IPS DF 19.7 (cell line): ENCODE results near the gene RUBCN.
"Not testable (repeated sequence)": the region's sequence is repeated elsewhere in the genome, so short reads cannot be mapped to it uniquely, and the experiment has no call there.

ENCODE experiments used
- DNase-seq: peaks from one replicate; pipeline ENCODE4 v3.0.0-alpha.2; 2013; ENCODE audit warnings: low read depth, low spot score

RUBCN gene

DNA sequence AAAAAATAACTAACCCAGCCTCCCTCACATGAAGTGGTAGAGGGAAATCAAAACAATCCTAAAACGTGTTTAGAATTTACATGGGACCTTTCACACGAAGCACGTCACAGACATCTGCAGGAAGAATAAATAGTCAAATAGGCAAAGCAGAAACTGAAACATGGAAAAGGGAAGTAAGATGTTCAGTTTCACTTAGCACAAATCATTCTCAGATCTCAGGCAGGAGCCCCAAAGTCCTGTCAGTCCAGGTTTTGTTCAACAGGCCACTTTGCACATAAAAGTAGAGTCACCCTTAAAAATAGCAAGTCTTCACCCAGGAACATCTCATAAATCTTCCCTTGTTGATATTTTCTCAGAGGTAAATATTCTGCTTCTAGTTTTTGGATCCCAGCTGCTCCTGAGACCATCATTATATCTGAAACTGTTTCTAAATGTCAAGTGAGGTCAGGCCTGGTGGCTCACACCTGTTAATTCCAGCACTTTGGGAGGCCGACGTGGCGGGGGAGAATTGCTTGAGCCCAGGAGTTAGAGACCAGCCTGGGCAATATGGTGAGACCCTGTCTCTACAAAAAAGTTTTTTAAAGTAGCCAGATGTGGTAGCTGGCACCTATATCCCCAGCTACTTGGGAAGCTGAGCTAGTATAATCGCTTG, 1.9 kb downstream of the RUBCN start:
- no peak for DNase-seq

DNA sequence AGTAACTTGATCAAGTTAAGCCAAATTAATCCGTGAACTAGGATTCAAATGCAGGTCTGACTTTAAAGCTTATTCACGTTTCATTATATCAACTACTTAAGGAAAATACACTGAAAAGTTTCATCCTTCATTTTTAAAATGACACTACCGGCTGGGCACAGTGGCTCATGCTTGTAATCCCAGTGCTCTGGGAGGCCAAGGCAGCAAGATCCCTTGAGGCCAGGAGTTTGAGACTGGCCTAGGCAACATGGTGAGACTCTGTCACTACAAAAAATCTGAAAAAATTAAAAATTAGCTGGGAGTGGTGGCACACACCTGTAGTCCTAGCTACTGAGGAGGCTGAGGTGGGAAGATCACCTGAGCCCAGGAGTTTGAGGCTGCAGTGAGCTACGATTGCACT, 3.7 kb downstream of the RUBCN start:
- no peak for DNase-seq

DNA sequence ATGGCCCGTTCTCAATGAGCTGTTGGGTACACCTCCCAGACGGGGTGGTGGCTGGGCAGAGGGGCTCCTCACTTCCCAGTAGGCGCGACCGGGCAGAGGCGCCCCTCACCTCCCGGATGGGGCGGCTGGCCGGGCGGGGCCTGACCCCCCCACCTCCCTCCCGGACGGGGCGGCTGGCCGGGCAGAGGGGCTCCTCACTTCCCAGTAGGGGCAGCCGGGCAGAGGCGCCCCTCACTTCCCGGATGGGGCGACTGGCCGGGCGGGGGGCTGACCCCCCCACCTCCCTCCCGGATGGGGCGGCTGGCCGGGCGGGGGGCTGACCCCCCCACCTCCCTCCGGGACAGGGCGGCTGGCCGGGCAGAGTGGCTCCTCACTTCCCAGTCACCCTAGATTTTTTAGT, 5.2 kb downstream of the RUBCN start:
- DNase-seq, result not testable (repeated sequence)

DNA sequence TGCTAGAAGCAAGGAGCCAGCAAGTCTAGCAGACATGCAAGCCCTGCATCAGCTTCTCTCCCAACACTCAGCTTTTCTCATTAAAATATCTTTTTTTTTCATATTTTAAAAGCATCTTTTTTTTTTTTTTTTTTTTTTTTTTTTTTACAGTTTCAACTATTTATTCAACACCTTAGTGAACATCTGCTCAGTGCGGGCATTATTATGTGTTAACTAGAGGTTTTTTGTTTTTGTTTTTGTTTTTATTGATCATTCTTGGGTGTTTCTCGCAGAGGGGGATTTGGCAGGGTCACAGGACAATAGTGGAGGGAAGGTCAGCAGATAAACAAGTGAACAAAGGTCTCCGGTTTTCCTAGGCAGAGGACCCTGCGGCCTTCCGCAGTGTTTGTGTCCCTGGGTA, 5.9 kb downstream of the RUBCN start:
- DNase-seq, result not testable (repeated sequence)

DNA sequence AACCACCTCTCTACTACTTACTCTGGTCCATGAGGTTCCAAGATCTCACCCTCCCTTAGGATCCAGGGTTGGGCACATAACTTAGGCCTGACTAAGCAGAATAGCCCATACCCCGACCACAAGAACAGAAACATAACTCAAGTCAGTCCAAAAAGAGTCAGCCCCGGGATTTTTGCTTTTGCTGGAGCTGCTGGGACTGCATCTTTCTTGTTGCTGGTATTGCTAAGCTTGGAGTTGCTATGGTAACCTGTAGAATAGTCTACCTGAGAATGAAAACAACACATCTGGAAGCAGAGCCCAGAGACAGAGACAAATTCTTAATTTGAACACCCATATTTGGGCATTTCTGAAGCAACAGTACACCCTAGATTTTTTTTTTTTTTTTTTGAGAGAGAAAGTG, 6.5 kb downstream of the RUBCN start:
- no peak for DNase-seq

DNA sequence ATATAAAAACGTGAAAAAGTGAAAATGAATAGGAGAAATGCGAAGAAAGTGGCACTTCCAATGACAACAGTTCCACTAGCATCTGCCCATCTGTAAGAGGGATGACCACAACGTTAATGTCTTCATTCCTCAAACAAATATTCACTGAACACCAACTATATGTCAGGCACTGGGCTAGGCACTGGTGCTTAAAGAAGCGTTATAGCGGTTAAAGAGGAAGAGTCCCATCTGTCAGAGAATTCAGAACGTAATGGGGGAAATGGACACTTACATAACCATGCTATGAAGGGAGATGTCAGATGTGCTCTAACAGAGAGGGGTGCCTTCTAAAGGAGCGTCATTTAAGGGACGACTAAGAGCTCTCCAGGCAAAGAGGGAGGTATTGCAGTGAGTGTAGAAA, 8.2 kb downstream of the RUBCN start:
- no peak for DNase-seq

DNA sequence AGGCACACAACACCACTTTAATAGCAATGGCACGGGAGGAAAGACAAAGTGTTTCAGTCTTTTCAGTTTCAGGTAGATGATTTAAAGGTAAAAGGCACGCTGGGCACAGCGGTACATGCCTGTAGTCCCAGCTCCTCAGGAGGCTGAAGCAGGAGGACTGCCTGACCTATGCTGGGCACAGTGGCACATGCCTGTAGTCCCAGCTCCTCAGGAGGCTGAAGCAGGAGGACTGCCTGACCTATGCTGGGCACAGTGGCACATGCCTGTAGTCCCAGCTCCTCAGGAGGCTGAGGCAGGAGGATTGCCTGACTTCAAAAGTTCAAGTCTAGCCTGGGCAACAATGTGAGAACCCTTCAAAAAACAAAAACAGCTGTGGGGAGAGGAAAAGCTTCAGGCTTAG, 8.8 kb downstream of the RUBCN start:
- DNase-seq, result not testable (repeated sequence)

DNA sequence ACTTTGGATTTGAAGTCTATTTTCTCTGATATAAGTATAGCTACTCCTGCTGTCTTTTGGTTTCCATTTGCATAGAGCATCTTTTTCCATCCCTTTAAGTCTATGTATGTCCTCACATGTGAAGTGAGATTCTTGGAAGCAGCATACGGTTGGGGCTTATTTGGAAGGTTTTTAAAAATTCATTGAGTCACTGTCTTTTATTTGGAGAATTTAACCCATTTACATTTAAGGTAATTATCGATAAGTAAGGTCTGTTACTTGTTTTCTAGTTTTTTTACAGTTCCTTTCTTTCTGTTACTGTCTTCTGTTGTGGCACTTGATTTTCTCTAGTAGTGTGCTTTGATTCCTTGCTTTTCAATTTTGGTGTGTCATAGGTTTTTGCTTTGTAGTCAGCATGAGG, 14.0 kb downstream of the RUBCN start:
- DNase-seq, result no peak

DNA sequence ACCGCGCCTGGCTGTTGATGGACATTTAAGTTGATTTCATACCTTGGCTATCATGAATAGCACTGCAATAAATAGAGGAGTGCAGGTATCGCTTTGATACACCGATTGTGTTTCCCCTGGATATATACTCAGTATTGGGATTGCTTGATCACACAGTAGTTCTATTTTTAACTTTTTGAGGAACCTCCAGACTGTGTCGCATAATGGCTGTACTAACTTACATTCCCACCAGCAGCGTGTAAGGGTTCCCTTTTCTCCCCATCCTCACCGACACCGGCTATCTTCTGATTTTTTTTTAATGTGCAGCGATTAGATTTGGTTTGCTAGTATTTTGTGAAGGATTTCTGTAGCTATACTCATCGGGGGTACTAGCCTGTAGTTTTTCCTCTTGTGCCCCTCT, 16.0 kb downstream of the RUBCN start:
- DNase-seq, result no peak

DNA sequence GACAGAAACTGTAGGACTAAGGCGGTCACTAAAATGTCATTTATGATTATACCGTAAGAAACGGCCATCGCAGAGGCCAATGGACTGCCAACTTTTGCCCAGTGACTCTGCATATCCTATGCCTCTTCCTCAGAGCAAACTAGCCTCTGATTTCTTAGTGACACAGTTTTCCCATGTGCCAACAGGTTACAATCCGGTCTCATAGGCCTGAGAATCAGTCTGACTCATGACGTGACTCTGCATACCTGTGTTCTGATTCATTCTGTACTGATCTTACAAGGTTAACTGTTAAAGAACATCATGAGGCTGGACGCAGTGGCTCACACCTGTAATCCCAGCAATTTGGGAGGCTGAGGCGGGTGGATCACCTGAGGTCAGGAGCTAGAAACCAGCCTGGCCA, 17.8 kb downstream of the RUBCN start:
- DNase-seq, result no peak

DNA sequence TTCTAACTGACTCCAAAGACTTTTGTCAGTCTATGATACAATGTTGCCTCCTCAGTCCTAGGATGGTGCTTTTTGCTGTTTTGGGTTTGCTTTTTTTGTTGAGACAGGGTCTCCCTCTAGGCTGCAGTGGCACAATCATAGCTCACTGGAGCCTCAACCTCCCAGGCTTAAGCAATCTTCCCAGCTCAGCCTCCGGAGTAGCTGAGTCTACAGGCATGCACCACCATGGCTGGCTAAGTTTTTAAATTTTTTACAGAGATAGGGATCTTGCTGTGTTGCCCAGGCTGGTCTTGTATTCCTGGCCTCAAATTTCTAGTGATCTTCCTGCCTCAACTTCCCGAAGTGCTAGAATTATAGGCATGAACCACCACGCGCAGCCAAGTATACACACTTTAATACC, 22.5 kb downstream of the RUBCN start:
- DNase-seq, result no peak

DNA sequence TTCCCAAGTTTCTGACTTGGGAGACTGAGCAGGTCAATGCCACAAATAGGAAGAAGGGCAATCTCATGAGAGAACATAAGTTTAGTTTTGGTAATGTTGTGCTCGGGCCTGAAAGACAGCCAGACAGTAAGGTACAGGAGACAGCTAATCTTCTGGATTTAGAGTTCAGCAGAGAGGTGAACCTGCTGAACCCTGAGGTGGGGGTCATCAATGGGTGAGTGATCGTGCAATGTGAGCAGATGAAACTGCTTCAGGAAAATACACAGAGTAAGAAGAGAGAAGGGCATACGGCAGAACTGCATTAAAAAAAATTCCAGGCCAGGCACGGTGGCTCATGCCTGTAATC, 23.3 kb downstream of the RUBCN start:
- DNase-seq, result no peak

DNA sequence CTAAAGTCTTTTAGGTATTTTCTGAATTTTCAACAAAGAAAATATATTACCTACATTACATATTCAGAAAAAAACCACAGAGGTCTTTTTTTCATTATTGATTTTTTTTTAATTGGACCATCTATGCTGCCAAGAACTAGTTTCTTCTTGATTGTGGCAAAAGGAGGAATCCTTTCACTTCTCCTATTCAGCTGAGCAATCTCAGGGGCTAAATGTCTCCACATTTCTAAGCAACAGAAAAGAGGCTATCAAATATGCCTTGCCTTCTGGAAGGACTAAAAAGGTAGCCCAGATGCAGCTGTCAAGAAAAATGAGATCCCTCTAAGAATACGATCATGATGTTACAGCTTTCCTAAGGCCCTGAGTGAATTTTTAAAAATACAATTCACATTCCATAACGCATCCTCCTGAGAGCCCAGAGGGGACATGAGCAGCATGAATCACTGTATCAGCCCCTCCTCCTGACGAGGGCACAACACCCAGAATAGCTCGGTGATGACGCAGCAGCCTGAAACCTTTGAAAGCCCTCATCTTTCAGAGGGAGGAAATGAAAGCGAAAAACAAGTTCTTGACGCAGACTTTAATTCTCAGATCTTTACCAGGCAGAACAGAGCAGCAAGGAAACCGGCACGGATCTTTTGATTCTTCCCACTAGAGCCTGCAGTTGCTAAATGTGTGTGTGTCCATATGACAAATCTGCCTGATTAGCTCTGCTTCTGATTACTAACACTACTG, 24.6 kb downstream of the RUBCN start:
- peak; percentile 64 for DNase-seq

DNA sequence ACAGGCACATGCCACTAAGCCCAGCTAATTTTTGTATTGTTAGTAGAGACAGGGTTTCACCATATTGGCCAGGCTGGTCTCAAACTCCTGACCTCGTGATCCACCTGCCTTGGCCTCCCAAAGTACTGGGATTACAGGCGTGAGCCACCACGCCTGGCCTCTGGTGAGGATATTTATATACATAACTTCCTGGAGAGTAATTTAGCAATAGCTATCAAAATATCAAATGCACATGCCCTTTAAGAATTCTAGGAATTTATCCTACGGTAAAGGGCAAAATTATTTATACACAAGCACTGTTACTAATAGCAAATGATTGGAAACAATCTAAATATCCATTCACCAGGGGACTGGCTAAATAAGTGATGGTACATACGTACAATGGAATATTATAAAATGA, 25.7 kb downstream of the RUBCN start:
- not testable (repeated sequence) for DNase-seq

DNA sequence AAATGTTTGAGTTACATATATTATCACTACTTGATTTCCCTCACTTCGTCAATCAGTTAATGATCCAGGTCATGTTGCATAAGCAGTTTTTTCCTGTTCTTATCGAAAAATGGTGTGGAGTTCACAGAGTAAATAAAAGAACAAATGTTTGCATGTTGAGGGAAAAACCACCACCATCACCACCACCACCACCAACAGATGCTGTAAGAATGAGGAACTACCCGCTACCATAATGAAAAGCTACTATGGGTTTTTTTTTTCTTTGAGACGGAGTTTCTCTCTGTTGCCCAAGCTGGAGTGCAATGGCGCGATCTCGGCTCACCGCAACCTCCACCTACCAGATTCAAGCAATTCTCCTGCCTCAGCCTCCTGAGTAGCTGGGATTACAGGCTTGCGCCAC, 27.6 kb downstream of the RUBCN start:
- DNase-seq, result no peak

DNA sequence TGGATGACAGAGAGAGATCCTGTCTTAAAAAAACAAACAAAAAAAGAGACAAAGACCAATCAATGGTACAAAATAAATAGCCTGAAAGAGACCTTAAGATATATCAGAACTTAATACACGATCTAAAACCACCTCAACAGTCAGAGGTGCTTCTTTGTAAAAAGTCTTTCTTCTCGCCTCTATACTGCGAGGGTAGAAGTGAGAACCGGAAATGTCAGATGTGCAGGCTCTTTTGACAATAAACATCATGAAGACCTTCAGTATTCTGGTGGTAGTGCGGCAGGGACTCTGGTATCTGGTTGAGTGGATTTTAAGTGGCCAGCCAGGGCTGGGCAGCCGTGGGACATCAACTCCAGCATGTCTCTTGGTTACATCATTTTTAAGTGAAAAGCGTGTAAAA, 30.0 kb downstream of the RUBCN start:
- no peak for DNase-seq

DNA sequence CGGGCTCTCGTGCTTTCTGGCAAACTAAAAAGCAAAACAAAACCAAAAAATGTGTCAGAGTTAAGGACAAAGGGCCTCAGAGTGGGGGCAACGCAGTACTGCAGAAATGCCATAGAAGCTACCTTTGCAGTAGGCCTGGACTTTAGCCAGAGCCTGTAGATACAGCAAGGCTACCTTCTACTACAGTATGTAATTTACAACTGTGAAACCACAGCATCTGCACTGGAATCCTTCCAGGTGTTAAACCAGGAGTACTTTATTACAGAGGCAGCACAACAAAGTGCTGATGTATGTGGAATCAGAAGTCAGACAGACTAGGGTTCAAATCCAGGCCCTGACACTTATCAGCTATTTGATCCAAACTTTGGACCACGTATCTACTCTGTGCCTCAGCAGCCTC, 34.9 kb downstream of the RUBCN start:
- no peak for DNase-seq

DNA sequence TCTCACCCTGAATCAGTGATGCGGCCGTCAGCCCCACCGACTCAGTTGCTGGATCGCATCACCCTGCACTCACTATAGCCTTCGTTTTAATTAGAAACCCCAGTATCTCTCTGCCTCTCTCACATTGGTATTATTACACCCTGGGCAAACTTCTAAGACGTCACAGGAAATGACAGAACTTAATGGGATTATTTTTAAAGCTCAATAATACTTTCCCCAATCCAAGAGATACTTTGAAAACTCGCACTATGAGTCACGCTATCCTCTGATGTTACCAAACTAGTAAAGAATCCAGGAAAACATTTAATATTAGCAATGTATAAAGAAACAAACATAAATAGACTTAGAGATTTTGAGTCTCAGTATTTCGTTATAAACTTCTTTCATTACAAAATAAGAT, 36.6 kb downstream of the RUBCN start:
- DNase-seq, result no peak

DNA sequence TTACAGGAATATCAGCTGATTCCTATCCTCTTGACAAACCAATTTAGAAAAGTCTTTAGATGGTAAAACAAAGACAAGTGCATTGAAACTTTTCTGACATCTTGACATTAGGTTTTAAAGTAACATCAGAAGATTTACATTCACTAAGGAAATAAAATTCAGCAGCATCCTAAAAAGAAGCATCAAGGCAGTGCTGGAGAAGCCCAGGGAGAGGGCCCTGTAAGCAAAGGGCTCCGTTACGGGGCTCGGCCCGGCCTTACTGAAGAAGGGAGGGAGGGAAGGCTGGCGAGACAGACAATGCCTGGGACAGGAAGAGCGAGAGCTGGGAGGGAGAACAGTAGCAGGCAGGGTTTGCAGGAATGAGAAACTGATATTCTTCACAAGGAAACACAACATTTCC, 39.3 kb downstream of the RUBCN start:
- no peak for DNase-seq

DNA sequence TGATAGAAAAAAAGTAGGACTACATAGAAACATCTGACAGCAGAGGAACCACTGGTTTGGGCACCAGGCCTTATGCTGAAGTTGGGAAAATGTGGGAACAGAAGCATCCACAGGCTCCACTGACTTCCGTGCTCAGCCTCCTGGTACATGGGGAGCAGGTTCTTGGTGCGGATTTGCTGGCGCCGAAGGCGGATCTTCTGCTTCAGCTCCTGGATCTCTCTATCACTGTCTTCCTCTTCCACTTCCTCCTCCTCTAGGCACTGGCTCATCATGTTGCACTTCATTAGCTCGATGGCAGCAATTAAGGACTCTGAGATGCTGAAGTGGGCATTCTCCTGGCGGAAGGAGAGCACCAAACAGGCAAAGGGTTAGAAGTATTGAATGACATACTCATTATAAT, 42.5 kb downstream of the RUBCN start:
- DNase-seq, result no peak

DNA sequence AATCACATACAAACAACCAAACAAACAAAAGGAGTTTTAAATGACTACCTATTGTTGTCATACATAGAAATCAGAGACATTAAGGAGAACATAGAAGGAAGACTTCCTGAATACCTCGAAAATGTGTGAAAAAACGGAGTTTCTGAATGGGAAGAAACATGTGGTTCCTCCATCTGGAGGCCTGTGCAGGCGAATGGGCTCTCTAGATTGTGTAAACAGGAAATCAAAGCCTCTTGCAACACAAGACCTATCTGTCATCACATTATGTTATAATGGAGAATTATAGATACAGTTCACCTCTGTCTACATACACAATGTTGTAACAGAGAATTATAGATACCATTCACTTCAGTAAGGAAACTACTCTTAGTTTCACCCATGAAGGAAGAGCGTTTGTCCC, 44.1 kb downstream of the RUBCN start:
- no peak for DNase-seq

DNA sequence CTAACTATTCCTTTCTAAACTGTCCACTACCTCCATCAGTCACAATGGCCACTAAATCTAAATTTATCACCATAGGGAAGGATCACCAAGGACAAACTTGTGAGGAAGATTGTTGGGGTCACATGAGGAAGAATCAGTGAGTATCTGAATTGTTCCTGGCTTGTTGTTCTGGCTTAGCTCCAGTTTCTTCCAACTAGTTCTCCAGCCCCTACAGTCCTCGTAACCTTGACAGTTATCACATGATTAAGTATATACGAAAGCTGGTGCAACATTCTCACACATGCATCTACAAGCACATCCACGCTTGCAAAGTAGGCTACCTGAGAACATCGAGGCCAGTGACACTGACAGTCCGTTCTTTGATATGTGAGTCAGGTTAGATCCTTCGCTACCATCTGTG, 46.0 kb downstream of the RUBCN start:
- DNase-seq, result no peak

DNA sequence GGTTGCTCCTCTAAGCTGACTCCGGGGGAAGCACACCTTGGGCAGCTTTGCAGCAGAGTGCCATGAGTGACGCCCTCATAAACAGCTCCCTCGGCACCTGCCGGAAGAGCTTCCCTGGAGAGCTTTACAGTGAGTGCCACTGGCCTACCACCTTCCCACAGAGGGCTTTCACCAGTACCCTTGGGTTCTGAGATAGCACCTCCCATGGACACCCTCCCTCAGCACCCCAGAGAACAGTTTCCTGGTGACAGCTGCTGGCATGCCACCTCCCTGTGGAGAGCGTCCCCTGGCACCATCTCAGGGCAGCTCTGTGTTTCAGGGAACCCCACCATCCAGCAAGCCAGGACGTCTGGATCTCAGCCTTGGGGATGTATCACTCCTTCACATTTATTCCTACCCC, 49.1 kb downstream of the RUBCN start:
- DNase-seq, result no peak

DNA sequence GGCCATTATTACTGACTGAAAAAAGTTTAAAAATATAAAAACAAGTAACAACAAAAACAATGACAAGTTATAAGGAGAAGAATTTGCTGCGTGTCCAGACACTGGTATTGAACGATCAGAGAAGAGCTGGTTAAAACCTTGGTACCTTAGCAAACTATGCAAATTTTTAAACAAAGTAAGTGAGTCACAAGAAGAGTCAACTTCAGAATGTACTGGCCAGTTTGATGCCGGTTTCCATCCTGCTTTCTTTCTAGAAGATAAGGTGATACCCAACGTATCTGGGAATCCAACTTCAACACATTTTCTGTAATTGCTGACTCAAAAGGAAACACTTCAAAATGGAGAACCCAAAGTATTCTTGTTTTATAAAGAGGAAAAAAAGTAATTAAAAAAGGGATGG, 49.8 kb downstream of the RUBCN start:
- DNase-seq, result no peak
